ENCODE measurements around the gene RBM6.
A peak's percentile ranks its signal among the peaks of the same experiment; 100 is the strongest.
"Not testable (repeated sequence)": the region's sequence is repeated elsewhere in the genome, so short reads cannot be mapped to it uniquely, and the experiment has no call there.

The RBM6 gene

GRCh38 chr3:49984394-49984793 lies 44.4 kb downstream of the RBM6 start:
- no peak for DNase-seq

DNA sequence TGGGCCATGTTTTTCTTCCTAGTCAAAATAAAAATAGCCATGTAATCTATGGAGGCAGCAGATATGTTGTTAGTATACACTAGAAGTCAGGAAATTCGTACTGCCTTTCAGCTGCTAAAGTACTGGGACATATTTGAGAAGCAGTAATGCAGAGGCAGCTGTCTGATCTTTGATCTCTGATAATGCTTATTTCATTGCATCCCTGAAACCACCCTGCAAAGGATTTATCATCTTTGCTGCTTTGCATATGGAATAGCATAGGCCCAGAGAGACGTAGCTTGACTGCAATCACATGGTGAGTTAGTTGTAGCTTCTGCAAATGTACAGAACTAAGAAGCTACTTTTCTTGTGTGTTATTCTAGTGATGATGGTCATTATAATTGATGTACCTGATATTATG lies 52.4 kb downstream of the RBM6 start:
- no peak for DNase-seq

DNA sequence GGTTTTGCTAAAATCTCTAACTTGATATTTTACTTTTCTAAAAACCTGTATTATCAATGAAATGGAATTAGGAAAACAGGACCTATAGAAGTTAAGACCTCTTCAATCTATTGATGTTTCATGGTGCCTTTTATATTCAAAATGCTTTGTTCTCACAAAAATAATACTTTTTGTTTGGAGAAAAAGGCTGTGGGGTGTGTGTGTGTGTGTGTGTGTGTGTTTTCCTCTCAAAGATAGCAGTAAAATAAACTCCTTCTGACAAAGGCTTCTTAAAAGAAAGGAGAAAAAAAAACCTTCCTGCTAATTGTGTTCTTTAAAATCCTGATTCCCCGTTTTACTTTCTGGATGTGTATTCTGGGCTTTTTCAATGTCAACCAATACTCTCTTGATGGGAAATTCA lies 54.5 kb downstream of the RBM6 start:
- DNase-seq: no peak

GRCh38 chr3:49996016-49996415 lies 56.1 kb downstream of the RBM6 start:
- no peak for DNase-seq

DNA sequence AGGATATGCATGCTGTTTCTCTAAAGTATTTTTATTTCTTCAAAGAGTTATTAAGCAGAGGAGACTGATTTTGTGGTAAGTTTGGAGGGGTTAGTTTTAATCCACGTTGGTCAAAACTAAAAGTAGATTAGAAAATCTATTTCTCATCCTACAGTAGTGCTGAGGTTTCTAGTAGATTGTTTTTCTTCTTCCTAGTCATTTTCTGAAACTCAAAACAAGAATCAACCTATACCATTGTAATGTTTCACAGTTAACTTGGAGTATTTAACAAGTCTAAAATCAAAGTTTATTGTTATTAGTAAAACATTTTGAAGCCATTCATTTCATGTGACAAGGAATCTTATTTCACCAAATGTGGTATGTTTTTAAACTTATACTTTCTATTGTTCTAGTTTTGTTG lies 57.9 kb downstream of the RBM6 start:
- DNase-seq: no peak

- no peak for DNase-seq
Measured at GRCh38 chr3:49998326-49998725, 58.4 kb downstream of the RBM6 start.

DNA sequence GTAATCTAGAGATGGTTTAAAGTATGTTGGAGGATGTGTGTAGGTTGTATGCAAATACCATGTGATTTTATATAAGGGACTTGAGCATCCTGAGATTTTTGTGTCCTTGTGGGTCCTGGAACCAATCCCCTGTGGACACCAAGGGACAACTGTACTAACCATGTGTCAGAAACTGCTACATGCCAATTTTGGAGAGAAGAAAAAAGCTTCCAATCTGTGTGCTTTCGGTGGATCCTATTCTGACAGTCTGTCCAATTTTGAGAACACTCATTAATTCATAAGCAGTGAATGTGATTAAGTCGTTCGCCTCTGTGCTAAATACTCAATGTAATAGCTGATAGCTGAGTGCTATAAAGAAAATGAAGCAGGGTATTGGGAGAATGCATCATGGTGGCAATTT lies 61.6 kb downstream of the RBM6 start:
- DNase-seq: no peak

GRCh38 chr3:50003216-50003615 lies 63.3 kb downstream of the RBM6 start:
- no peak for DNase-seq

DNA sequence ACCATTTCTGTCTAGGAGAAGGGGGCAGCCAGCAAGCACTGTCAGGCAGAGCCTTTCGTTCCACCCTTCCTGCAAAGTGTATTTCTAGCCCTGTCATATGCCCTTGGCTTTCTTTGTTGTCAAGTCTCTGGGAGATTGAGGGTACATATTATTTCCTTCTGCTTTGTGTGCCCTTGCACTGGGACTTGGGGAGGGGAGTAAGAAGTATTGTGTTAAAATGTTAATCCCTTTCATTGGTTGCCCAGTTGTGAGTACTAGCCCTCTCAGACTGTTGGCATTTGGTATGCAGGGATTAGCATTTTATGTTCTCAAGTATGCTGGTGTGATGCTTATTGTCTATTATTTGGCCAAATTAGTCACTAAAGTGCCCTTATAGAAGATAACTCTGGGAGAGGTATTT lies 63.9 kb downstream of the RBM6 start:
- no peak for DNase-seq

- DNase-seq: no peak
Measured at GRCh38 chr3:50008931-50009330, 69.0 kb downstream of the RBM6 start.

GRCh38 chr3:50010959-50011358 lies 71.0 kb downstream of the RBM6 start:
- no peak for DNase-seq

GRCh38 chr3:50015918-50016317 lies 76.0 kb downstream of the RBM6 start:
- DNase-seq: no peak

- DNase-seq: no peak
Measured at GRCh38 chr3:50028346-50028745, 88.4 kb downstream of the RBM6 start.

GRCh38 chr3:50031201-50031600 lies 91.3 kb downstream of the RBM6 start:
- DNase-seq: not testable (repeated sequence)

DNA sequence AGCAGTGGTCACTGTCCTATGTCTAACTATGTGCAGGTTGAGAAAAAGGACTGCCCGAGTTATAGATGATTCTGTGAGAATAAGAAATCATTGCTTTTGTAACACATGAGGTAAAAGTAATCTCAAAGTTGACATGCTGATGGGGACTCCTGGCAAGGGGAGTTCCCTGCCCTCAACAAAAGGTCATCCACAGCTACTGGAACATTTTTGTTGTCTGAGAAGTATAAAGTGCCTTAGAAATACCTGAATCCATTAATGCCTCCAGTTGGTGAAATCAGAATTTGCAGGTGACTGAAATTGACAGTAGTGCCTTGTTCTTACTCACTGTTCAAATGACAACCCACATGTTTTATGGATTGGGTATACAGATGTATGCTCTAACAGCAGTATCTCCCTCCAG lies 105.0 kb downstream of the RBM6 start:
- no peak for DNase-seq

- no peak for DNase-seq
Measured at GRCh38 chr3:50047426-50047825, 107.5 kb downstream of the RBM6 start.

DNA sequence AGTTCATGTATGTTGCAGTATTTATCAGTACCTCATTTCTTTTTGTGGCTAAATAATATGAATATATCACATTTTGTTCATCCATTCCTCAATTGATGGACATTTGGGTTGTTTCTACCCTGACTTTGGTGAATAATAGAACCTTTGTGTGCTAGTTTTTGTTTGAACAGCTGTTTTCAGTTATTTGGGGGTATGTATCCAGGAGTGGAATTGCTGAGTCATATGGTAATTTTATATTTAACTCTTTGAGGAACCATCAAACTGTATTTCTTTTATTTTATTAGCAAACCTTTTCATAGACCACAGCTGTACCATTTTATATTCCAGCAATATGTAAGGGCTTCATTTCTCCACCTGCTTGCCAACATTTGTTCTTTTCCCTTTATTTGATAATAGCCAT lies 110.4 kb downstream of the RBM6 start:
- no peak for DNase-seq

GRCh38 chr3:50057756-50058155 lies 117.8 kb downstream of the RBM6 start:
- DNase-seq: no peak

DNA sequence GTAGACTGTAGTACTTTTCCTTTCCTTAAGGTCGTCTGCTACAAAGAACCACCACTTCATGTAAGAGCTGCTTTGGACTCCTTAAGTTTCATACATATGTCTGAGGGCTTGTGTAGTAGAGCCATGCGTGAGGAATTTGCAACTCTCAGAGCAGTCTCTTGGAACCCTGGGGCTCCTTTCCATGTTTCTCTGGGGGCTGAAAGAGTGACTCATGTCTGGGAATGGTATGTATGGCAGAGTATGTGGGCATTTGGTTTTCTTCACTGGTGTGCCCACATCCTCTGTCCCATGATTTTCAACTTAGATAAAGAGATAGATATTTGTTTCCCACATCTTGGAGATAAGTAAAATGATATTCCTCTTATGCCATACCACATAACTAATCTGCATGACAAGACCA lies 128.2 kb downstream of the RBM6 start:
- DNase-seq: no peak

GRCh38 chr3:50078091-50078490 lies 138.1 kb downstream of the RBM6 start:
- DNase-seq: no peak

DNA sequence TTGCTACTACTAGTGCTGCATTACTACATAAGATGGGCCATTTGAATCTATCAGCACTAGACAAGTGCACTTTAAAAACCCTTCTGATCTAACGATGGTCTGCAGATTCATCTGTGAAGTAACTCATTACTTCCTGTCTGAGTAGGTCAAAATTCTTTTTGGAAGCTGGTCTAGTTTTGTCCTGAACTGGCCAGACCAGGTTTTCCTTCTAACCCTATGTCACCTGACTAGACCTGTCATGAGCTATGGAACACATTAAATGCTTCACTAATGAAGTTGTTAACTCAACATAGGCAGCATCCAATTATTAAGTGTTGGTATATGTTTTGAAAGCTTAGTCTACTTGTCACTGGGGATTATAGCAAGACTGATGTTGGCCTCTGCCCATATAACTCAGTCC lies 138.7 kb downstream of the RBM6 start:
- DNase-seq: no peak

DNA sequence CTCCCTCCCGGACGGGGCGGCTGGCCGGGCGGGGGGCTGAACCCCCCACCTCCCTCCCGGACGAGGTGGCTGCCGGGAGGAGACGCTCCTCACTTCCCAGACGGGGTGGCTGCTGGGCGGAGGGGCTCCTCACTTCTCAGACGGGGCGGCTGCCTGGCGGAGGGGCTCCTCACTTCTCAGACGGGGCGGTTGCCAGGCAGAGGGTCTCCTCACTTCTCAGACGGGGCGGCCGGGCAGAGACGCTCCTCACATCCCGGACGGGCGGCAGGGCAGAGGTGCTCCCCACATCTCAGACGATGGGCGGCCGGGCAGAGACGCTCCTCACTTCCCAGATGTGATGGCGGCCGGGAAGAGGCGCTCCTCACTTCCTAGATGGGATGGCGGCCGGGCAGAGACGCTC lies 145.0 kb downstream of the RBM6 start:
- DNase-seq: not testable (repeated sequence)

- peak; percentile 81 for DNase-seq
Measured at GRCh38 chr3:50088725-50089608, 149.0 kb downstream of the RBM6 start, which contains the start of gene RBM5. TSS of gene RBM5 (plus strand) at chr3:50088919. CDS start at chr3:50090435, 1,516 bp downstream.

GRCh38 chr3:50089609-50089945 lies 149.6 kb downstream of the RBM6 start:
- DNase-seq: no peak

GRCh38 chr3:50090984-50091383 lies 151.0 kb downstream of the RBM6 start:
- no peak for DNase-seq
